Measurements from ENCODE around the gene DNPEP. TPM values are rescaled to one million over a fixed set of nuclear protein-coding genes. Genes with fewer than 3 reads are reported as not detected.

DNPEP gene
- total and polyA plus RNA-seq, 2 of the 8 experiments (the other 6 are each of a cell fraction or from before 2014, with no cell fraction given): 59.8 to 109 TPM

GRCh38 chr2:219423652-219424377, 36.1 kb upstream of the DNPEP start (continued):
- TF ChIP-seq, protein P1, sequence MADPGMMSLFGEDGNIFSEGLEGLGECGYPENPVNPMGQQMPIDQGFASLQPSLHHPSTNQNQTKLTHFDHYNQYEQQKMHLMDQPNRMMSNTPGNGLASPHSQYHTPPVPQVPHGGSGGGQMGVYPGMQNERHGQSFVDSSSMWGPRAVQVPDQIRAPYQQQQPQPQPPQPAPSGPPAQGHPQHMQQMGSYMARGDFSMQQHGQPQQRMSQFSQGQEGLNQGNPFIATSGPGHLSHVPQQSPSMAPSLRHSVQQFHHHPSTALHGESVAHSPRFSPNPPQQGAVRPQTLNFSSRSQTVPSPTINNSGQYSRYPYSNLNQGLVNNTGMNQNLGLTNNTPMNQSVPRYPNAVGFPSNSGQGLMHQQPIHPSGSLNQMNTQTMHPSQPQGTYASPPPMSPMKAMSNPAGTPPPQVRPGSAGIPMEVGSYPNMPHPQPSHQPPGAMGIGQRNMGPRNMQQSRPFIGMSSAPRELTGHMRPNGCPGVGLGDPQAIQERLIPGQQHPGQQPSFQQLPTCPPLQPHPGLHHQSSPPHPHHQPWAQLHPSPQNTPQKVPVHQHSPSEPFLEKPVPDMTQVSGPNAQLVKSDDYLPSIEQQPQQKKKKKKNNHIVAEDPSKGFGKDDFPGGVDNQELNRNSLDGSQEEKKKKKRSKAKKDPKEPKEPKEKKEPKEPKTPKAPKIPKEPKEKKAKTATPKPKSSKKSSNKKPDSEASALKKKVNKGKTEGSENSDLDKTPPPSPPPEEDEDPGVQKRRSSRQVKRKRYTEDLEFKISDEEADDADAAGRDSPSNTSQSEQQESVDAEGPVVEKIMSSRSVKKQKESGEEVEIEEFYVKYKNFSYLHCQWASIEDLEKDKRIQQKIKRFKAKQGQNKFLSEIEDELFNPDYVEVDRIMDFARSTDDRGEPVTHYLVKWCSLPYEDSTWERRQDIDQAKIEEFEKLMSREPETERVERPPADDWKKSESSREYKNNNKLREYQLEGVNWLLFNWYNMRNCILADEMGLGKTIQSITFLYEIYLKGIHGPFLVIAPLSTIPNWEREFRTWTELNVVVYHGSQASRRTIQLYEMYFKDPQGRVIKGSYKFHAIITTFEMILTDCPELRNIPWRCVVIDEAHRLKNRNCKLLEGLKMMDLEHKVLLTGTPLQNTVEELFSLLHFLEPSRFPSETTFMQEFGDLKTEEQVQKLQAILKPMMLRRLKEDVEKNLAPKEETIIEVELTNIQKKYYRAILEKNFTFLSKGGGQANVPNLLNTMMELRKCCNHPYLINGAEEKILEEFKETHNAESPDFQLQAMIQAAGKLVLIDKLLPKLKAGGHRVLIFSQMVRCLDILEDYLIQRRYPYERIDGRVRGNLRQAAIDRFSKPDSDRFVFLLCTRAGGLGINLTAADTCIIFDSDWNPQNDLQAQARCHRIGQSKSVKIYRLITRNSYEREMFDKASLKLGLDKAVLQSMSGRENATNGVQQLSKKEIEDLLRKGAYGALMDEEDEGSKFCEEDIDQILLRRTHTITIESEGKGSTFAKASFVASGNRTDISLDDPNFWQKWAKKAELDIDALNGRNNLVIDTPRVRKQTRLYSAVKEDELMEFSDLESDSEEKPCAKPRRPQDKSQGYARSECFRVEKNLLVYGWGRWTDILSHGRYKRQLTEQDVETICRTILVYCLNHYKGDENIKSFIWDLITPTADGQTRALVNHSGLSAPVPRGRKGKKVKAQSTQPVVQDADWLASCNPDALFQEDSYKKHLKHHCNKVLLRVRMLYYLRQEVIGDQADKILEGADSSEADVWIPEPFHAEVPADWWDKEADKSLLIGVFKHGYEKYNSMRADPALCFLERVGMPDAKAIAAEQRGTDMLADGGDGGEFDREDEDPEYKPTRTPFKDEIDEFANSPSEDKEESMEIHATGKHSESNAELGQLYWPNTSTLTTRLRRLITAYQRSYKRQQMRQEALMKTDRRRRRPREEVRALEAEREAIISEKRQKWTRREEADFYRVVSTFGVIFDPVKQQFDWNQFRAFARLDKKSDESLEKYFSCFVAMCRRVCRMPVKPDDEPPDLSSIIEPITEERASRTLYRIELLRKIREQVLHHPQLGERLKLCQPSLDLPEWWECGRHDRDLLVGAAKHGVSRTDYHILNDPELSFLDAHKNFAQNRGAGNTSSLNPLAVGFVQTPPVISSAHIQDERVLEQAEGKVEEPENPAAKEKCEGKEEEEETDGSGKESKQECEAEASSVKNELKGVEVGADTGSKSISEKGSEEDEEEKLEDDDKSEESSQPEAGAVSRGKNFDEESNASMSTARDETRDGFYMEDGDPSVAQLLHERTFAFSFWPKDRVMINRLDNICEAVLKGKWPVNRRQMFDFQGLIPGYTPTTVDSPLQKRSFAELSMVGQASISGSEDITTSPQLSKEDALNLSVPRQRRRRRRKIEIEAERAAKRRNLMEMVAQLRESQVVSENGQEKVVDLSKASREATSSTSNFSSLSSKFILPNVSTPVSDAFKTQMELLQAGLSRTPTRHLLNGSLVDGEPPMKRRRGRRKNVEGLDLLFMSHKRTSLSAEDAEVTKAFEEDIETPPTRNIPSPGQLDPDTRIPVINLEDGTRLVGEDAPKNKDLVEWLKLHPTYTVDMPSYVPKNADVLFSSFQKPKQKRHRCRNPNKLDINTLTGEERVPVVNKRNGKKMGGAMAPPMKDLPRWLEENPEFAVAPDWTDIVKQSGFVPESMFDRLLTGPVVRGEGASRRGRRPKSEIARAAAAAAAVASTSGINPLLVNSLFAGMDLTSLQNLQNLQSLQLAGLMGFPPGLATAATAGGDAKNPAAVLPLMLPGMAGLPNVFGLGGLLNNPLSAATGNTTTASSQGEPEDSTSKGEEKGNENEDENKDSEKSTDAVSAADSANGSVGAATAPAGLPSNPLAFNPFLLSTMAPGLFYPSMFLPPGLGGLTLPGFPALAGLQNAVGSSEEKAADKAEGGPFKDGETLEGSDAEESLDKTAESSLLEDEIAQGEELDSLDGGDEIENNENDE (IDR thresholded peaks at IDR 0.05; ENCODE audit: insufficient replicate concordance, low read length): no peak
- TF ChIP-seq TBP (IDR thresholded peaks at IDR 0.05; ENCODE audit: low read depth, low read length) (no peak), RBBP5 (IDR thresholded peaks at IDR 0.05; ENCODE audit: borderline replicate concordance, low read depth, low read length) (no peak), CBX8 (IDR thresholded peaks at IDR 0.05; ENCODE audit: borderline replicate concordance, low read depth, low read length) (no peak), BRCA1 (IDR thresholded peaks at IDR 0.05; ENCODE audit: low read depth, low read length) (no peak), HDAC6 (IDR thresholded peaks at IDR 0.05; ENCODE audit: low read depth, low read length) (no peak), JUN (IDR thresholded peaks at IDR 0.05; ENCODE audit: low read depth, low read length) (no peak), BCL11A (IDR thresholded peaks at IDR 0.05; ENCODE audit: low read depth in 2 of 2, low read length in 2 of 2) (no peak), MAX (IDR thresholded peaks at IDR 0.05) (no peak), TAF7 (optimal IDR thresholded peaks at IDR 0.05; ENCODE audit: borderline replicate concordance, low read depth, low read length) (no peak)

All from H1 (cell line).